Measurements from ENCODE around the gene NRG3. TPM values are rescaled to one million over a fixed set of nuclear protein-coding genes. Genes with fewer than 3 reads are reported as not detected.

The NRG3 gene
- total RNA-seq, 2 experiments from 2014 or later = not detected

DNA sequence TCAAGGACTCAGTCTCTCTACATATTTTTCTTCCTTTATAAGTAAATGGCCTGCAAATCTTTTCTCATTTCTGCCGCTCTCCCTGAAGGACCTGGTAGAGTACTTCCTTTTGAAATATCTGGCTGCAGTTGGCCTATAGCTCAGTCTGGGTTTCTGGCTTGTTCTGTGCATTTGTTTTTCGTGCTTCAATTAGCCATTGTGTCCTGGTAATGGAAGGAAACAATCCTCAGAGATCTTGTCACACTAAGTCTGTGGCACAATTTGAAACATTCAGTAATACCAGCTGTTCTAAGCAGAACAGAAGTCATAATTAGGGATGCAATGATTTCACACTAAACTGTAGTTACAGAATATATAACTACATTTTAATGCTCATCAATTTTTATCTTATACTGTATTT, 545.0 kb downstream of the NRG3 start:
- no TSS peak for BruUV-seq (replicated peaks)

DNA sequence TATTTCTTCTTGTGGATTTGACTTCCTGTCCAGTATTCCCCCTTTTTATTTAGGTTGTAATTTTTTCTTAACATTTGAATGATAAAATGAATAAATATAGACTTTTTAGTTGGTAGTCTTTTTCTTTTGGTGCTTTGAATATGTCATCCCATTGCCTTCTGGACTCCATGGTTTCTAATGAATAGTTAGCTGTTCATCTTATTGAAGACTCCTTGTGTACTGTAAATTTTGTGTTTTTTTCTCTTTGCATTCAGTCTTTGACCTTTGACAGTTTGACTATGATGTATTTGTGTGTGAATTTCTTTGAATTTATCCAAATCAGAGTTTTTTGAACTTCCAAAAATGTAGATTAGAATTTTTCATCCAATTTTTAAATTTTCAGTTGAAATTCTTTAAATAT, 554.3 kb downstream of the NRG3 start:
- Histone ChIP-seq H3K9me3 (ENCODE audit: low read length) (peaks cover 23% of the 10 kb centered on the region; the same call in 1 of the 2 replicates), H3K27ac (ENCODE audit: low read depth, low read length, poor library complexity, severe bottlenecking) (no peak overlapping the region), H2AFZ (ENCODE audit: low read length) (no peak overlapping the region), H3K4me2 (ENCODE audit: low read length) (no peak overlapping the region), H3K9me2 (ENCODE audit: insufficient read depth, low read length) (no peaks in the 10 kb centered on the region), H4K20me1 (ENCODE audit: insufficient read depth, low read length) (no peaks in the 10 kb centered on the region), H3K36me3 (ENCODE audit: insufficient read depth, low read length) (no peaks in the 10 kb centered on the region), H3K4me3 (ENCODE audit: low read depth, low read length, poor library complexity, severe bottlenecking) (no peak overlapping the region), H3K4me1 (ENCODE audit: insufficient read depth, low read length, poor library complexity, severe bottlenecking) (no peaks in the 10 kb centered on the region), H3K79me2 (ENCODE audit: insufficient read depth, low read depth, low read length) (no peaks in the 10 kb centered on the region)
- ChIA-PET CTCF (ENCODE audit: unreplicated experiment) (no interaction called here), POLR2A (no interaction called here)
- DNase-seq (ENCODE audit: low spot score) = no peak
- no TSS peak for BruUV-seq (replicated peaks)
- intact Hi-C loops (cut with micrococcal nuclease; ENCODE audit: unreplicated experiment) = no loop called here
- TF ChIP-seq EZH2phosphoT487 (IDR thresholded peaks at IDR 0.05; ENCODE audit: borderline replicate concordance, low read depth, low read length) = no peak
- TF ChIP-seq, protein P1, sequence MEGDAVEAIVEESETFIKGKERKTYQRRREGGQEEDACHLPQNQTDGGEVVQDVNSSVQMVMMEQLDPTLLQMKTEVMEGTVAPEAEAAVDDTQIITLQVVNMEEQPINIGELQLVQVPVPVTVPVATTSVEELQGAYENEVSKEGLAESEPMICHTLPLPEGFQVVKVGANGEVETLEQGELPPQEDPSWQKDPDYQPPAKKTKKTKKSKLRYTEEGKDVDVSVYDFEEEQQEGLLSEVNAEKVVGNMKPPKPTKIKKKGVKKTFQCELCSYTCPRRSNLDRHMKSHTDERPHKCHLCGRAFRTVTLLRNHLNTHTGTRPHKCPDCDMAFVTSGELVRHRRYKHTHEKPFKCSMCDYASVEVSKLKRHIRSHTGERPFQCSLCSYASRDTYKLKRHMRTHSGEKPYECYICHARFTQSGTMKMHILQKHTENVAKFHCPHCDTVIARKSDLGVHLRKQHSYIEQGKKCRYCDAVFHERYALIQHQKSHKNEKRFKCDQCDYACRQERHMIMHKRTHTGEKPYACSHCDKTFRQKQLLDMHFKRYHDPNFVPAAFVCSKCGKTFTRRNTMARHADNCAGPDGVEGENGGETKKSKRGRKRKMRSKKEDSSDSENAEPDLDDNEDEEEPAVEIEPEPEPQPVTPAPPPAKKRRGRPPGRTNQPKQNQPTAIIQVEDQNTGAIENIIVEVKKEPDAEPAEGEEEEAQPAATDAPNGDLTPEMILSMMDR (conservative IDR thresholded peaks at IDR 0.05; ENCODE audit: low read length) = no peak

More for the DNA sequence above, 545.0 kb downstream of the NRG3 start:
- TF ChIP-seq EZH2phosphoT487 (IDR thresholded peaks at IDR 0.05; ENCODE audit: borderline replicate concordance, low read depth, low read length) = no peak
- TF ChIP-seq, protein P1 (conservative IDR thresholded peaks at IDR 0.05; ENCODE audit: low read length) = no peak
- no peak for DNase-seq (ENCODE audit: low spot score)
- Histone ChIP-seq H3K4me3 (ENCODE audit: low read depth, low read length, poor library complexity, severe bottlenecking) (no peak overlapping the region), H4K20me1 (ENCODE audit: insufficient read depth, low read length) (no peaks in the 10 kb centered on the region), H3K9me2 (ENCODE audit: insufficient read depth, low read length) (no peaks in the 10 kb centered on the region), H3K9me3 (ENCODE audit: low read length) (peaks cover 12% of the 10 kb centered on the region; the same call in 1 of the 2 replicates), H3K4me2 (ENCODE audit: low read length) (no peak overlapping the region), H3K4me1 (ENCODE audit: insufficient read depth, low read length, poor library complexity, severe bottlenecking) (no peaks in the 10 kb centered on the region), H3K27ac (ENCODE audit: low read depth, low read length, poor library complexity, severe bottlenecking) (no peak overlapping the region), H3K36me3 (ENCODE audit: insufficient read depth, low read length) (no peaks in the 10 kb centered on the region), H2AFZ (ENCODE audit: low read length) (no peak overlapping the region), H3K79me2 (ENCODE audit: insufficient read depth, low read depth, low read length) (no peaks in the 10 kb centered on the region)
- intact Hi-C loops (cut with micrococcal nuclease; ENCODE audit: unreplicated experiment) = no loop called here
- POLR2A ChIA-PET = no interaction called here
- CTCF ChIA-PET (ENCODE audit: unreplicated experiment) = no interaction called here

DNA sequence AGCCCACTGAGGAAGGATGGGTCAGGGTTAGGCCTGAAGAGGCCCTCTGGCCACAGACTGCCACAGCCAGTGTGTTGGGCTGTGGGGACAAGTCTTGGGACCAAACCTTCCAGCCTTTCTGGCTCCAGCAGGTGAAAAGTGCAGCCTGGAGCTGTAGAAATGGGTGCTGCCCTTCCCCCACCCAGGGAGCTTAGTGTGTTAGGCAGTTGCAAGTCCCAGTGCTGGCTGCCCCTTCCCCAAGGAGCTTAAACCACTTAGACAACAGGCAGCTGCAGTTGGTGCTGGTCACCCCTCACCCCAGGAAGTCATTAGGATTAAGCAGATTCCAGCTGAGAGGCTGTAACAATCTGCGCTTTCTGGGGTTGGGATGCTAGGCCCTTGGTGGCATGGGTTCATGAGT, 563.3 kb downstream of the NRG3 start:
- no peak overlapping the region for H3K27ac ChIP-seq (ENCODE audit: low read depth, low read length, poor library complexity, severe bottlenecking)
- no peak overlapping the region for H2AFZ ChIP-seq (ENCODE audit: low read length)
- TF ChIP-seq, protein P1 (conservative IDR thresholded peaks at IDR 0.05; ENCODE audit: low read length) = no peak
- no peak for TF ChIP-seq EZH2phosphoT487 (IDR thresholded peaks at IDR 0.05; ENCODE audit: borderline replicate concordance, low read depth, low read length)
- no TSS peak for BruUV-seq (replicated peaks)
- POLR2A ChIA-PET = interaction anchor here (0.6 kb wide), 1 partner anchor 74 kb away, joined by 3 read pairs; no protein-coding TSS in a partner anchor
- H3K79me2 ChIP-seq (ENCODE audit: insufficient read depth, low read depth, low read length) = no peaks in the 10 kb centered on the region
- no peaks in the 10 kb centered on the region for H4K20me1 ChIP-seq (ENCODE audit: insufficient read depth, low read length)
- no peaks in the 10 kb centered on the region; the same call in 1 of the 2 replicates for H3K9me3 ChIP-seq (ENCODE audit: low read length)
- intact Hi-C loops (cut with micrococcal nuclease; ENCODE audit: unreplicated experiment) = no loop called here
- H3K4me2 ChIP-seq (ENCODE audit: low read length) = no peak overlapping the region
- H3K4me1 ChIP-seq (ENCODE audit: insufficient read depth, low read length, poor library complexity, severe bottlenecking) = no peaks in the 10 kb centered on the region
- H3K9me2 ChIP-seq (ENCODE audit: insufficient read depth, low read length) = no peaks in the 10 kb centered on the region
- no peaks in the 10 kb centered on the region for H3K36me3 ChIP-seq (ENCODE audit: insufficient read depth, low read length)
- CTCF ChIA-PET (ENCODE audit: unreplicated experiment) = no interaction called here
- no peak for DNase-seq (ENCODE audit: low spot score)
- H3K4me3 ChIP-seq (ENCODE audit: low read depth, low read length, poor library complexity, severe bottlenecking) = no peak overlapping the region
